Measurements from ENCODE around the gene CACNA1C. TPM values are rescaled to one million over a fixed set of nuclear protein-coding genes. Genes with fewer than 3 reads are reported as not detected.
A peak's percentile ranks its signal among the peaks of the same experiment; 100 is the strongest.

CACNA1C gene
- total RNA-seq, 2 donors from 2014 or later = 0.84 to 10.2 TPM

DNA sequence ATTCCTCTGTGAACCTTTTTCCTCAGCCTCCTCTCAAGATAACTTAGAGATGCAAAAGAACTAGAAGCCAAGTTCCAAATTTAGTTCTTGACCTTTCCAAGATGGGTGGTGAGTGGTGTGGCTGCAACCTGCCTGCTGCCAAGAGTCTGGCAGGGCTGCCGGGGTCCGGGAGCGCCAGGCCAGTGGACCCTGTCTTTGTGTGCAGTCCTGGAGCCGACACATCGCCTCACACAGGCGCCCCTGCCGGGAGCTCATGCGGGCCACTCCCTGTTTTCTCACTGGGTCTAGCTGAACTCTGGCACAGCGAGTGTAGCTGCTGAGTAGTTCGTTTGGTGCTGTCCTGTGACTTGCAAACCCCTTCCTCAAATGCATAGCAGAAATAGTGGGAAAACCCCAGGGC is 84.9 kb downstream of the CACNA1C start:
- Histone ChIP-seq H3K36me3 (no peaks in the 10 kb centered on the region), H3K9me3 (no peaks in the 10 kb centered on the region), H3K4me1 (peaks cover 12% of the 10 kb centered on the region), H3K4me3 (no peak overlapping the region), H3K27ac (peak overlapping the region; percentile 67), H3K27me3 (no peaks in the 10 kb centered on the region), H3K9ac (ENCODE audit: low read depth in 2 of 2, low read length in 2 of 2) (peak overlapping the region in 1 of 2 donors; percentile 38)
- peak; percentile 67 for DNase-seq
- TF ChIP-seq, protein P1, sequence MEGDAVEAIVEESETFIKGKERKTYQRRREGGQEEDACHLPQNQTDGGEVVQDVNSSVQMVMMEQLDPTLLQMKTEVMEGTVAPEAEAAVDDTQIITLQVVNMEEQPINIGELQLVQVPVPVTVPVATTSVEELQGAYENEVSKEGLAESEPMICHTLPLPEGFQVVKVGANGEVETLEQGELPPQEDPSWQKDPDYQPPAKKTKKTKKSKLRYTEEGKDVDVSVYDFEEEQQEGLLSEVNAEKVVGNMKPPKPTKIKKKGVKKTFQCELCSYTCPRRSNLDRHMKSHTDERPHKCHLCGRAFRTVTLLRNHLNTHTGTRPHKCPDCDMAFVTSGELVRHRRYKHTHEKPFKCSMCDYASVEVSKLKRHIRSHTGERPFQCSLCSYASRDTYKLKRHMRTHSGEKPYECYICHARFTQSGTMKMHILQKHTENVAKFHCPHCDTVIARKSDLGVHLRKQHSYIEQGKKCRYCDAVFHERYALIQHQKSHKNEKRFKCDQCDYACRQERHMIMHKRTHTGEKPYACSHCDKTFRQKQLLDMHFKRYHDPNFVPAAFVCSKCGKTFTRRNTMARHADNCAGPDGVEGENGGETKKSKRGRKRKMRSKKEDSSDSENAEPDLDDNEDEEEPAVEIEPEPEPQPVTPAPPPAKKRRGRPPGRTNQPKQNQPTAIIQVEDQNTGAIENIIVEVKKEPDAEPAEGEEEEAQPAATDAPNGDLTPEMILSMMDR (IDR thresholded peaks at IDR 0.05) = no peak
- intact Hi-C loops (cut with DNase I) = no loop called here

DNA sequence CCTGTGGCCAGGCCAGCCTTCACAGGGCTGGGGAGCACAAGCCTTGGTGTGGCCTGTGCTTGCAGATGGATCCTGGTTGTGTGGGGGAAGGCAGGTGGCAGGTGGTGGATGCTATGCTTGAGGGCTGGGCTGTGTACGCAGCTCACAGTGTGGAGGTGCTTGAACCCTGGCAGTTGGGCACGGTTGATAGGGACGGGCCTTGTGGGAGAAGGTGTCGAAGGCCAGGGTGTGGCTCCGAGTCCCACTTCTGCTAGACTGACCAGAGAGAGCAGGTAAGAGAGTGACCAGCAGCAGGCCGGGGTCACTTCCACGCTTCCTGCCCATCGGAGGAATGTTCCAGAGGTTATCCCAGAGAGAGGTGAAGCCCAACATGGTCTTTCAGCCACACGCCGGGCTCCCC is 85.5 kb downstream of the CACNA1C start:
- Histone ChIP-seq H3K9ac (ENCODE audit: low read depth in 2 of 2, low read length in 2 of 2) (peak overlapping the region in 1 of 2 donors; percentile 38), H3K36me3 (no peaks in the 10 kb centered on the region), H3K27ac (peak overlapping the region; percentile 67), H3K9me3 (no peaks in the 10 kb centered on the region), H3K4me1 (peaks cover 12% of the 10 kb centered on the region), H3K4me3 (no peak overlapping the region), H3K27me3 (no peaks in the 10 kb centered on the region)
- intact Hi-C loops (cut with DNase I) = no loop called here
- TF ChIP-seq, protein P1 (IDR thresholded peaks at IDR 0.05) = no peak
- no peak for DNase-seq

DNA sequence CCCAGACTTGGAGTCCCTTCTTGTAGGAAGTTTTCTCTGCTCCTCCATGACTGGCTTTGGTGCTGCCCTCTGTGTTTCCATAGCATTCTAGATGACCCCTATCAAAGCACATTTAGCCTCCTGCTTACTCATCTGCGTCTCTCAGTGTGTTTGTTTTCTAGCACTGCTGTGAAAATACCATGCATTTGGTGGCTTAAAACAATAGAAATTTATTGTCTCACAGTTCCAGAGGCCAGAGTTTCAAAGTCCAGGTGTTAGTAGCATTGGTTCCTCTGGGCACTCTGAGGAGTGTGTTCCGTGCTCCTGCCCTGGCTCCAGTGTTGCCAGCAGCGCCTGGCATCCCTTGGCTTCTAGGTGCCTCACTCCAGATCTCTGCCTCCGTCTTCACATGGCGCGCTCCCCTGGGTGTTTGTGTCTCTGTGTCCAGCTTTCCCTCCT is 86.1 kb downstream of the CACNA1C start:
- Histone ChIP-seq H3K36me3 (no peaks in the 10 kb centered on the region), H3K9me3 (no peaks in the 10 kb centered on the region), H3K4me3 (no peak overlapping the region), H3K27me3 (no peaks in the 10 kb centered on the region), H3K27ac (peak overlapping the region; percentile 67), H3K4me1 (peaks cover 12% of the 10 kb centered on the region), H3K9ac (ENCODE audit: low read depth in 2 of 2, low read length in 2 of 2) (no peak overlapping the region)
- DNase-seq = peak; percentile 48
- TF ChIP-seq, protein P1 (IDR thresholded peaks at IDR 0.05) = no peak
- intact Hi-C loops (cut with DNase I) = no loop called here

DNA sequence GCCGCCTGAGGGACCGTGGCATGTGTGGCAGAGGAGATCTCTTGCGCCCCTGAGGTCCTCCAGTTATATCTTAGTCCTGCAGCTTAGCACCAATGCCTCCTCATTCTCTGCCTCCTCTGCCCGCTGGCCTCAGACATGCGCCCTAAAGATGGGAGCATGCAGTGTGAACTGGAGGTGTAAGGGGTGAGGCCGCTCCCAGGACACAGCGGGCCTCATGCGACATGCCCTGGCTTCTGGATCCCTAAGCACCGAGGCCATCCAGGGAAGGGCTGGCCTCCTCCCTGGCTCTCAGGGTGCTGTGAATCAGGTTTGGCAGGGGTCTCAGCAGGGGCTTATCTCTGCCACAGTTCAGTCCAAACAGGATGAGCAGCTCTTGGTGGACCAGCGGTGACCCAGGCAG is 86.9 kb downstream of the CACNA1C start:
- Histone ChIP-seq H3K9me3 (no peaks in the 10 kb centered on the region), H3K27ac (no peak overlapping the region), H3K4me1 (peaks cover 12% of the 10 kb centered on the region), H3K27me3 (no peaks in the 10 kb centered on the region), H3K4me3 (no peak overlapping the region), H3K36me3 (no peaks in the 10 kb centered on the region), H3K9ac (ENCODE audit: low read depth in 2 of 2, low read length in 2 of 2) (no peak overlapping the region)
- TF ChIP-seq, protein P1 (IDR thresholded peaks at IDR 0.05) = no peak
- intact Hi-C loops (cut with DNase I) = no loop called here
- no peak for DNase-seq

DNA sequence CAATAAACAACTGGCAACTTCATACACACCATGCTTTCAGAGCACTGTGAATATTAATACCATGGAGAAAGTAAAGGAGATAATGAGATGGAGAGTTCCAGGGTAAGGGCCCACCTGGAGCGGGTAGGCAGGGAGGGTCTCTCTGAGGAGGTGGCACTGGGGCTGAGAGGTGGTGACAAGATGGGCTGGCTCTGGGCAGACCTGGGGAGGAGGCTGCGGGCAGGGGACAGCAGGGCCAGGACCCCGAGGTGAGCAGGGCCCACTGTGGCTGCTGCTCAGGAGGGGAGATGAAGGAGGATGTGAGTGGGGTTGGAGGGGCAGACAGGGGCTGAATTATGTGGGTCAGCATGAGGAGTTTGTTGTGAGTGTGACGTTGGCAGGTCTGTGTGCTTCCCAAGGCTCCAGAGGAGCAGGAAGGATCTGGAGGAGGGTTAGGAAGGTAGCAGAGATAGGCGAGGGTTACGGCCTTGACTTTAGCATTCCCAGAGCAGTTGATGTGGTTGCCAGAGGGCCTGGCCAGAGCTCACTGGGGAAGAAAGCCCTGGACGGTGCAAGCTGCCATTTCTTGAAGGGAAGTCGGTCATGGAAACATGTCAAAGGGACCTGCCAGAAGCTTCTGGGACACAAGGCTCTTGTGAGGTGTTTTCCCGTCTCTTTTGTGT is 88.2 kb downstream of the CACNA1C start:
- intact Hi-C loops (cut with DNase I) = no loop called here
- TF ChIP-seq, protein P1 (IDR thresholded peaks at IDR 0.05) = no peak
- H3K4me1 ChIP-seq = peaks cover 12% of the 10 kb centered on the region
- DNase-seq = no peak
- no peak overlapping the region for H3K4me3 ChIP-seq
- H3K36me3 ChIP-seq = no peaks in the 10 kb centered on the region
- H3K9ac ChIP-seq (ENCODE audit: low read depth in 2 of 2, low read length in 2 of 2) = no peak overlapping the region
- H3K9me3 ChIP-seq = no peaks in the 10 kb centered on the region
- H3K27ac ChIP-seq = no peak overlapping the region
- H3K27me3 ChIP-seq = no peaks in the 10 kb centered on the region
